Fibroblast of pulmonary artery (primary cell): ENCODE results near the gene DAZAP1.

ENCODE experiments used
- DNase-seq: peaks from one replicate; pipeline ENCODE4 v3.0.0-alpha.2; 2010; ENCODE audit warnings: low read depth
- H3K4me3 ChIP-seq: replicated peaks from 2 replicates; pipeline ENCODE4 v1.5.1; 2011; ENCODE audit warnings: low read depth, mild to moderate bottlenecking, control low read depth, low read length, moderate library complexity
- CTCF ChIP-seq: IDR thresholded peaks from 2 replicates; pipeline ENCODE4 v1.5.1; 2011; ENCODE audit warnings: mild to moderate bottlenecking, control low read depth, low read length, inconsistent platforms; ENCODE audit errors: missing control alignments

DAZAP1 gene

GRCh38 chr19:1395194-1396018 lies 12.0 kb upstream of the DAZAP1 start:
- H3K4me3 ChIP-seq = no peak overlapping the region
- no peak for DNase-seq
- TF ChIP-seq CTCF = no peak

- no peak for DNase-seq
- no peak for TF ChIP-seq CTCF
- no peak overlapping the region for H3K4me3 ChIP-seq
These were observed 11.2 kb upstream of the DAZAP1 start for GRCh38 chr19:1396019-1396767.

GRCh38 chr19:1396768-1397679 lies 10.4 kb upstream of the DAZAP1 start:
- H3K4me3 ChIP-seq = no peak overlapping the region
- DNase-seq = no peak
- no peak for TF ChIP-seq CTCF

- no peak for DNase-seq
- H3K4me3 ChIP-seq = no peak overlapping the region
- TF ChIP-seq CTCF = no peak
These were observed 9.5 kb upstream of the DAZAP1 start for GRCh38 chr19:1397838-1398237.

GRCh38 chr19:1399079-1399478 lies 8.3 kb upstream of the DAZAP1 start:
- no peak for DNase-seq
- TF ChIP-seq CTCF = no peak
- no peak overlapping the region for H3K4me3 ChIP-seq

GRCh38 chr19:1399745-1400144 lies 7.6 kb upstream of the DAZAP1 start:
- TF ChIP-seq CTCF = no peak
- no peak overlapping the region for H3K4me3 ChIP-seq
- DNase-seq = no peak
